ENCODE results near the gene ZNF280B. TPM values are rescaled to one million over a fixed set of nuclear protein-coding genes. Genes with fewer than 3 reads are reported as not detected.

The ZNF280B gene
- total RNA-seq, 1 experiment from 2014 or later: 8.2 TPM

- Histone ChIP-seq H3K79me2 (ENCODE audit: insufficient read depth, low read length) (no peaks in the 10 kb centered on the region), H3K4ac (ENCODE audit: low read depth, low read length) (no peak overlapping the region), H3K56ac (ENCODE audit: insufficient read length, low read depth, low read length) (no peak overlapping the region), H3K14ac (ENCODE audit: insufficient read depth, low read length) (no peak overlapping the region), H3K9ac (ENCODE audit: extremely low read depth, insufficient read length, low read length) (no peak overlapping the region), H2BK5ac (ENCODE audit: insufficient read length, low read length) (no peak overlapping the region), H3K27ac (ENCODE audit: insufficient read length, low read depth, low read length) (no peak overlapping the region), H3T11ph (ENCODE audit: low read length) (no peak overlapping the region), H3K18ac (ENCODE audit: insufficient read length, low read depth, low read length) (no peak overlapping the region), H2BK15ac (ENCODE audit: low read depth, low read length) (no peak overlapping the region), H2BK120ac (ENCODE audit: low read depth, low read length, poor library complexity, severe bottlenecking) (no peak overlapping the region), H4K91ac (ENCODE audit: insufficient read length, low read depth, low read length) (no peak overlapping the region), H4K5ac (ENCODE audit: insufficient read length, low read depth, low read length) (no peak overlapping the region), H3K23me2 (ENCODE audit: insufficient read length, low read depth, low read length, poor library complexity, severe bottlenecking) (no peaks in the 10 kb centered on the region), H2AFZ (ENCODE audit: low read length) (no peak overlapping the region), H3K27me3 (ENCODE audit: insufficient read depth, low read length) (peaks cover 7% of the 10 kb centered on the region; the same call in 1 of the 2 replicates), H4K20me1 (ENCODE audit: control insufficient read depth, insufficient read depth, insufficient read length) (no peaks in the 10 kb centered on the region), H2BK20ac (ENCODE audit: low read depth, low read length, poor library complexity, severe bottlenecking) (no peak overlapping the region), H3K9me3 (ENCODE audit: control insufficient read depth, low read depth, low read length) (no peaks in the 10 kb centered on the region), H2BK12ac (ENCODE audit: insufficient read length, low read depth, low read length) (no peak overlapping the region), H3K4me1 (ENCODE audit: insufficient read depth, low read length) (no peaks in the 10 kb centered on the region), H3K4me2 (ENCODE audit: insufficient read depth, insufficient read length, low read length) (no peak overlapping the region), H3K23ac (ENCODE audit: insufficient read length, low read depth, low read length) (no peak overlapping the region), H4K8ac (replicated peaks; ENCODE audit: insufficient read length, low read depth, low read length) (no peak overlapping the region), H2AK5ac (ENCODE audit: insufficient read length, low read length) (no peak overlapping the region), H3K79me1 (ENCODE audit: insufficient read depth, low read depth, low read length, poor library complexity, severe bottlenecking) (no peaks in the 10 kb centered on the region)
- no peak for DNase-seq
- WGBS (ENCODE audit: extremely low coverage, insufficient read length, low lambda C conversion rate): no CpG with 5 or more reads among the region's 8 CpGs
- TF ChIP-seq CTCF (conservative IDR thresholded peaks at IDR 0.05): no peak
- peaks cover 89% of the 10 kb centered on the region for H3K27me3 Mint-ChIP-seq (ENCODE audit: low read depth)
- no peak overlapping the region for H3K27ac Mint-ChIP-seq
- peaks cover 12 to 16% of the 10 kb centered on the region in 2 experiments for H3K4me1 Mint-ChIP-seq
- no peak overlapping the region for H3K4me3 Mint-ChIP-seq
- H3K36me3 Mint-ChIP-seq (ENCODE audit: insufficient read depth in 1 of 3, low read depth in 3 of 3): no peaks in the 10 kb centered on the region
- H3K9me3 Mint-ChIP-seq: peaks cover 0 to 4% of the 10 kb centered on the region in 2 experiments; a peak in 1 of 5 replicates
These were observed 13.1 kb upstream of the ZNF280B start for GRCh38 chr22:22521631-22522030.
